HepG2 (cell line): Measurements from ENCODE around the gene ATP13A5. TPM values are rescaled to one million over a fixed set of nuclear protein-coding genes. Genes with fewer than 3 reads are reported as not detected.

Source experiments
- ATAC-seq: fragments of 200-7000 bp; cut with Tn5 transposase; 3 replicates; pipeline ENCODE4 v1.9.1; 2020; ENCODE audit warnings: mild to moderate bottlenecking, moderate library complexity
- BruUV-seq: library from RNA; stranded (reverse); fragments of 400-500 nt; replicated peaks from 2 replicates; lab custom pipeline; 2021; lab: Mats Ljungman, UMichigan
- CTCF ChIA-PET: fragments of 300-600 bp; formaldehyde crosslinking; extraction: SDS; loops from one replicate; lab custom pipeline; 2021; ENCODE audit warnings: low total read pairs, inconsistent platforms, low intra/inter-chr PET ratio; lab: Yijun Ruan, JAX
- POLR2A ChIA-PET: fragments of 350-600 bp; sonication (Branson Sonifier 250); formaldehyde crosslinking; loops from one replicate; lab custom pipeline; 2020; ENCODE audit warnings: antibody characterized with exemption, inconsistent platforms; lab: Yijun Ruan, JAX
- DNase-seq: peaks from one replicate; pipeline ENCODE4 v3.0.0-alpha.2; 2015; ENCODE audit warnings: low spot score
- FAIRE-seq: peaks from 3 replicates; lab custom pipeline; 2011; peaks lifted over from hg19 to GRCh38; lab: Jason Lieb, UNC
- H2AFZ ChIP-seq: one replicate; pipeline ENCODE4 v1.6.1; 2011; ENCODE audit warnings: low read length, inconsistent platforms
- H3K27ac ChIP-seq: fragments of 300-600 bp; 3 replicates; pipeline ENCODE4 v1.8.0; 2011; ENCODE audit warnings: mixed run types, mild to moderate bottlenecking, mixed read lengths, low read length, inconsistent platforms; ENCODE audit not compliant: insufficient read depth; ENCODE audit errors: extremely low read length
- H3K27me3 ChIP-seq, 2 experiments: fragments of 200-600 bp in 1 of 2; 2 replicates in 1 of 2; 3 replicates in 1 of 2; pipeline versions ENCODE4 v1.6.0 to v1.8.0; 2011; ENCODE audit warnings: low read length in 2 of 2, mild to moderate bottlenecking in 2 of 2, moderate library complexity in 2 of 2, inconsistent platforms in 1 of 2; ENCODE audit not compliant: insufficient read depth in 2 of 2, control insufficient read depth in 1 of 2
- H3K36me3 ChIP-seq, 2 experiments: fragments of 200-600 bp in 1 of 2; replicated peaks in 1 of 2; 2 replicates in 1 of 2; 3 replicates in 1 of 2; pipeline versions ENCODE4 v1.5.1 to v1.8.0; 2011; ENCODE audit warnings: low read length in 2 of 2, inconsistent platforms in 1 of 2; ENCODE audit not compliant: insufficient read depth in 2 of 2, control insufficient read depth in 1 of 2
- H3K4me1 ChIP-seq: 2 replicates; pipeline ENCODE4 v1.5.1; 2012; ENCODE audit warnings: low read length, inconsistent platforms; ENCODE audit not compliant: insufficient read depth
- H3K4me2 ChIP-seq: 2 replicates; pipeline ENCODE4 v1.6.0; 2011; ENCODE audit warnings: low read depth, low read length, inconsistent platforms
- H3K4me3 ChIP-seq, 3 experiments: fragments of 200-600 bp in 1 of 3; sonication (generic), shearing (Covaris generic) in 1 of 3; replicated peaks in 1 of 3; 2 replicates each; pipeline ENCODE4 v1.5.1; 2011 to 2016; ENCODE audit warnings: low read length in 3 of 3, inconsistent platforms in 2 of 3, low read depth in 2 of 3, mild to moderate bottlenecking in 2 of 3, control low read depth in 1 of 3, mixed read lengths in 1 of 3; ENCODE audit not compliant: insufficient read depth in 1 of 3
- H3K79me2 ChIP-seq: one replicate; pipeline ENCODE4 v1.6.1; 2011; ENCODE audit warnings: low read length, inconsistent platforms; ENCODE audit not compliant: insufficient read depth
- H3K9ac ChIP-seq: 2 replicates; pipeline ENCODE4 v1.6.0; 2011; ENCODE audit warnings: mild to moderate bottlenecking, low read depth, low read length, inconsistent platforms; ENCODE audit not compliant: insufficient read depth
- H3K9me3 ChIP-seq: 2 replicates; pipeline ENCODE4 v1.5.1; 2012; ENCODE audit warnings: mild to moderate bottlenecking, low read length
- H4K20me1 ChIP-seq: 2 replicates; pipeline ENCODE4 v1.6.0; 2011; ENCODE audit warnings: inconsistent platforms, mild to moderate bottlenecking, low read length, moderate library complexity; ENCODE audit not compliant: insufficient read depth
- HOXD1 ChIP-seq: sonication (generic); formaldehyde crosslinking; IDR thresholded peaks from 2 replicates; pipeline ENCODE4 v1.5.0; 2020; ENCODE audit warnings: missing genetic modification reagents
- NAIF1 ChIP-seq: sonication (generic); formaldehyde crosslinking; IDR thresholded peaks from 2 replicates; pipeline ENCODE4 v1.5.0; 2020; ENCODE audit warnings: mild to moderate bottlenecking, missing genetic modification reagents, borderline replicate concordance
- ZBTB10 ChIP-seq: sonication (generic); formaldehyde crosslinking; IDR thresholded peaks from 2 replicates; pipeline ENCODE4 v1.4.0; 2020; ENCODE audit warnings: missing genetic modification reagents, borderline replicate concordance
- ZNF264 ChIP-seq: sonication (generic); formaldehyde crosslinking; IDR thresholded peaks from 2 replicates; pipeline ENCODE4 v1.4.0; 2020; ENCODE audit warnings: missing genetic modification reagents
- ZNF496 ChIP-seq: sonication (generic); formaldehyde crosslinking; IDR thresholded peaks from 2 replicates; pipeline ENCODE4 v1.8.1; 2023; ENCODE audit warnings: mild to moderate bottlenecking, moderate library complexity, missing genetic modification reagents; ENCODE audit not compliant: insufficient replicate concordance
- ZNF562 ChIP-seq: sonication (generic); formaldehyde crosslinking; IDR thresholded peaks from 2 replicates; pipeline ENCODE4 v1.8.0; 2022; ENCODE audit warnings: missing genetic modification reagents, borderline replicate concordance
- ZNF790 ChIP-seq: sonication (generic); formaldehyde crosslinking; IDR thresholded peaks from 2 replicates; pipeline ENCODE4 v1.8.0; 2022; ENCODE audit warnings: missing genetic modification reagents, mild to moderate bottlenecking, borderline replicate concordance
- WGBS: methylation state at CpG from one replicate; pipeline ENCODE4 v1.1.6; 2017; ENCODE audit warnings: low lambda C conversion rate; 5-methylcytosine and 5-hydroxymethylcytosine counted together
- in situ Hi-C: cut with HindIII; loops from 2 replicates; pipeline ENCODE4 v1.10.0; 2017; ENCODE audit warnings: low pct_unique_long_range_greater_than_20kb; ENCODE audit not compliant: extremely low pct_ligation_motif_present
- intact Hi-C: fragments of 100-400 bp; cut with micrococcal nuclease; formaldehyde crosslinking; loops from one replicate; pipeline ENCODE4 v1.10.0; 2022; ENCODE audit not compliant: unreplicated experiment
- polyA plus RNA-seq, 8 experiments: library from polyadenylated mRNA; depleted of rRNA in 3 of 8; stranded (reverse) in 7 of 8; unstranded in 1 of 8; fragments of >200 nt; fragmentation: Illumina TruSeq in 4 of 8; extraction: Trizol in 4 of 8; gene quantifications; 2 replicates each; pipeline versions ENCODE4 v1.2.1 to v1.2.3, GENCODE V29; 2011 to 2016; ENCODE audit warnings: low read depth in 4 of 8, missing spikeins in 1 of 8, mixed read lengths in 1 of 8; ENCODE audit not compliant: insufficient read depth in 1 of 8
- total RNA-seq, 5 experiments: library from RNA; depleted of rRNA; stranded (reverse); fragments of >200 nt; fragmentation: Illumina TruSeq; extraction: Trizol; gene quantifications; 2 replicates each; pipeline ENCODE4 v1.2.3, GENCODE V29; 2016; ENCODE audit warnings: low read depth in 1 of 5
- TF ChIP-seq, protein P1 (sequence below): sonication (generic); formaldehyde crosslinking; IDR thresholded peaks from 2 replicates; pipeline ENCODE4 v1.5.0; 2020; ENCODE audit warnings: mild to moderate bottlenecking, missing genetic modification reagents, borderline replicate concordance
- TF ChIP-seq, protein P2 (sequence below): sonication (generic); formaldehyde crosslinking; IDR thresholded peaks from 2 replicates; pipeline ENCODE4 v1.4.0; 2020; ENCODE audit warnings: low read depth, missing genetic modification reagents

ATP13A5 gene
- total and polyA plus RNA-seq, 2 of the 13 experiments (the other 11 are each of a cell fraction or from before 2014, with no cell fraction given), result not detected

GRCh38 chr3:193418576-193419373 is 40.2 kb upstream of the ATP13A5 start (continued):
- TF ChIP-seq, protein P1, sequence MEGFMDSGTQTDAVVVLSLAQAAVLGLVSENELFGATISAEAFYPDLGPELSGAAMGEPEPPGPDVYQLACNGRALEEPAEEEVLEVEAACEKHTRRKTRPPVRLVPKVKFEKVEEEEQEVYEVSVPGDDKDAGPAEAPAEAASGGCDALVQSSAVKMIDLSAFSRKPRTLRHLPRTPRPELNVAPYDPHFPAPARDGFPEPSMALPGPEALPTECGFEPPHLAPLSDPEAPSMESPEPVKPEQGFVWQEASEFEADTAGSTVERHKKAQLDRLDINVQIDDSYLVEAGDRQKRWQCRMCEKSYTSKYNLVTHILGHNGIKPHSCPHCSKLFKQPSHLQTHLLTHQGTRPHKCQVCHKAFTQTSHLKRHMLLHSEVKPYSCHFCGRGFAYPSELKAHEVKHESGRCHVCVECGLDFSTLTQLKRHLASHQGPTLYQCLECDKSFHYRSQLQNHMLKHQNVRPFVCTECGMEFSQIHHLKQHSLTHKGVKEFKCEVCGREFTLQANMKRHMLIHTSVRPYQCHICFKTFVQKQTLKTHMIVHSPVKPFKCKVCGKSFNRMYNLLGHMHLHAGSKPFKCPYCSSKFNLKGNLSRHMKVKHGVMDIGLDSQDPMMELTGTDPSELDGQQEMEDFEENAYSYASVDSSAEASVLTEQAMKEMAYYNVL, result no peak
- TF ChIP-seq NAIF1 (CRISPR knock-in tag) (no peak), ZNF264 (no peak), ZNF496 (CRISPR knock-in tag) (no peak)
- TF ChIP-seq, protein P2, sequence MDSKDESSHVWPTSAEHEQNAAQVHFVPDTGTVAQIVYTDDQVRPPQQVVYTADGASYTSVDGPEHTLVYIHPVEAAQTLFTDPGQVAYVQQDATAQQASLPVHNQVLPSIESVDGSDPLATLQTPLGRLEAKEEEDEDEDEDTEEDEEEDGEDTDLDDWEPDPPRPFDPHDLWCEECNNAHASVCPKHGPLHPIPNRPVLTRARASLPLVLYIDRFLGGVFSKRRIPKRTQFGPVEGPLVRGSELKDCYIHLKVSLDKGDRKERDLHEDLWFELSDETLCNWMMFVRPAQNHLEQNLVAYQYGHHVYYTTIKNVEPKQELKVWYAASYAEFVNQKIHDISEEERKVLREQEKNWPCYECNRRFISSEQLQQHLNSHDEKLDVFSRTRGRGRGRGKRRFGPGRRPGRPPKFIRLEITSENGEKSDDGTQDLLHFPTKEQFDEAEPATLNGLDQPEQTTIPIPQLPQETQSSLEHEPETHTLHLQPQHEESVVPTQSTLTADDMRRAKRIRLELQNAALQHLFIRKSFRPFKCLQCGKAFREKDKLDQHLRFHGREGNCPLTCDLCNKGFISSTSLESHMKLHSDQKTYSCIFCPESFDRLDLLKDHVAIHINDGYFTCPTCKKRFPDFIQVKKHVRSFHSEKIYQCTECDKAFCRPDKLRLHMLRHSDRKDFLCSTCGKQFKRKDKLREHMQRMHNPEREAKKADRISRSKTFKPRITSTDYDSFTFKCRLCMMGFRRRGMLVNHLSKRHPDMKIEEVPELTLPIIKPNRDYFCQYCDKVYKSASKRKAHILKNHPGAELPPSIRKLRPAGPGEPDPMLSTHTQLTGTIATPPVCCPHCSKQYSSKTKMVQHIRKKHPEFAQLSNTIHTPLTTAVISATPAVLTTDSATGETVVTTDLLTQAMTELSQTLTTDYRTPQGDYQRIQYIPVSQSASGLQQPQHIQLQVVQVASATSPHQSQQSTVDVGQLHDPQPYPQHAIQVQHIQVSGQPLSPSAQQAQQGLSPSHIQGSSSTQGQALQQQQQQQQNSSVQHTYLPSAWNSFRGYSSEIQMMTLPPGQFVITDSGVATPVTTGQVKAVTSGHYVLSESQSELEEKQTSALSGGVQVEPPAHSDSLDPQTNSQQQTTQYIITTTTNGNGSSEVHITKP (CRISPR knock-in tag), result no peak

GRCh38 chr3:193416629-193417028 is 38.1 kb upstream of the ATP13A5 start:
- no peaks in the 10 kb centered on the region for H3K79me2 ChIP-seq
- FAIRE-seq (no peak), ATAC-seq (no peak), DNase-seq (no peak)
- no peak overlapping the region for H3K4me2 ChIP-seq
- ChIA-PET CTCF (no interaction called here), POLR2A (no interaction called here)
- H3K36me3 ChIP-seq, result no peaks in the 10 kb centered on the region
- 37% methylated on average over 2 of the region's 2 CpGs for WGBS
- H3K9me3 ChIP-seq, result no peaks in the 10 kb centered on the region
- H4K20me1 ChIP-seq, result no peaks in the 10 kb centered on the region
- no peak overlapping the region for H3K9ac ChIP-seq
- BruUV-seq, result no TSS peak
- in situ Hi-C loops (no loop called here), intact Hi-C loops (no loop called here)
- no peak overlapping the region for H3K4me3 ChIP-seq
- H3K27ac ChIP-seq, result no peak overlapping the region
- no peaks in the 10 kb centered on the region for H3K4me1 ChIP-seq
- H3K27me3 ChIP-seq, result no peaks in the 10 kb centered on the region
- H2AFZ ChIP-seq, result no peak overlapping the region
- TF ChIP-seq ZBTB10 (no peak), ZNF562 (no peak), ZNF790 (no peak), HOXD1 (no peak)
